NCI-H1092 treated with DMSO at 0.1 percent for 48 hours (cell line): ENCODE data around the gene BARHL1.
A peak's percentile ranks its signal among the peaks of the same experiment; 100 is the strongest.

Source experiments
- DNase-seq: peaks from one replicate; lab custom pipeline; 2025; lab: John Stamatoyannopoulos, UW

BARHL1 gene

GRCh38 chr9:132582276-132582785 lies at the start of gene BARHL1:
BARHL1 (plus strand) TSS chr9:132582606; CDS start chr9:132582798, 192 bp downstream.
- DNase-seq = peak; percentile 22

GRCh38 chr9:132534832-132535231 lies 47.6 kb upstream of the BARHL1 start:
- no peak for DNase-seq

- DNase-seq = no peak
Measured at GRCh38 chr9:132536124-132536523, 46.3 kb upstream of the BARHL1 start.

DNA sequence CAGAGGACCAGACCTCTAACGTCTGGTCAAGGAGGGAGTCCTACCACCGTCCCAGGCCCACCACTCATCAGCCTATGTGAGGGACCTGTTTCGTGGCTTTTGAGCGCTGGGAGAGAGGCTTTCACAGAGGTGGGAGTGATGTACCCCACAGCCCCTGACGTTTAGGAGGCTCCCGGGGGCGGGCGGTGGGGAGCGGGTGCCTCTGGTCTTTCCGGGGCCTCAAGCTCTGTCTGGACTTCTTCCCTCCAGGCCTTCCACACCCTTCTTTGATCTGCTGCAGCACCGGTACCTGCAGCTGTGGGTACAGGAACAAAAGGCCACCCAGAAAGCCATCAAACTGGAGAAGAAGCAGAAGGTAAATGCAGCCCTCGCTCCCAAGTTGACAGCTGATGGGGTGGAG lies 45.1 kb upstream of the BARHL1 start:
- no peak for DNase-seq

GRCh38 chr9:132538071-132538470 lies 44.3 kb upstream of the BARHL1 start:
- no peak for DNase-seq

DNA sequence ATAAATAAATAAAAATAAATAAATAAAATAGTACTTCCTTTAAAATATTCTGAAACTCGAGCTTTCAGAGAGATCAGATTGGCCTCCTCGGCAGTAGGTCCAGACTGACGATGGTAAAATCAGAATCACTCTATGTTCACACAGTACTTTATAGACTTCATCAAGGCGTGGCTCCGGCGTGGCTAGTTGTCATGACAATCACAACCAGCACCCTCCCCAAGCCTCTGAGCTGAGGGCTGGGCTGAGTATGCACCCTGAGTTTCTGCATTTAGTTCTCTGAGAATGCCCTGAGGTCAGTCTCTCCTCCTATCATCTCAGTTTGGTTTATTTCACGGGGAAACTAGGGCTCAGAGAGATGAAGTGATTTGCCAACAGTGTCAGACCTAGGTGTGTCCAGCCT lies 43.3 kb upstream of the BARHL1 start:
- no peak for DNase-seq

DNA sequence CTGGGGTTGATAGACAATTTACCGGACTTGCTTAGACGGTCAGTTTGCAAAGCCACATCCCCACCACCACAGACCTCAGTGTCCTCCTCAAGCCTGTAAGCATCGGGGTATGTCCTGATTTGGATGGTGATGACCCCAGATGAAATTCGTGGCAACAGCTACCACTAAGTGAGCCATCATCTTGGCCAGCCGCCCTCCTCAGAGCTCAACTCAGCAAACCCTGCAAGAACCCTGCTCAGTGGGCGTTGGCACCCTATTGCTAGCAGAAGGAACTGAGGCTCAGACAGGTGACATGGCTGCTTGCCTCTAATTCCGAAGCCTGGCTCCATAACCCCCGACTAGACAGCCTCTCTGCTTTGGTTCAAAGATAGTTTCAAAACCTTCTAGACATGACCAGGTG lies 41.4 kb upstream of the BARHL1 start:
- DNase-seq = no peak

DNA sequence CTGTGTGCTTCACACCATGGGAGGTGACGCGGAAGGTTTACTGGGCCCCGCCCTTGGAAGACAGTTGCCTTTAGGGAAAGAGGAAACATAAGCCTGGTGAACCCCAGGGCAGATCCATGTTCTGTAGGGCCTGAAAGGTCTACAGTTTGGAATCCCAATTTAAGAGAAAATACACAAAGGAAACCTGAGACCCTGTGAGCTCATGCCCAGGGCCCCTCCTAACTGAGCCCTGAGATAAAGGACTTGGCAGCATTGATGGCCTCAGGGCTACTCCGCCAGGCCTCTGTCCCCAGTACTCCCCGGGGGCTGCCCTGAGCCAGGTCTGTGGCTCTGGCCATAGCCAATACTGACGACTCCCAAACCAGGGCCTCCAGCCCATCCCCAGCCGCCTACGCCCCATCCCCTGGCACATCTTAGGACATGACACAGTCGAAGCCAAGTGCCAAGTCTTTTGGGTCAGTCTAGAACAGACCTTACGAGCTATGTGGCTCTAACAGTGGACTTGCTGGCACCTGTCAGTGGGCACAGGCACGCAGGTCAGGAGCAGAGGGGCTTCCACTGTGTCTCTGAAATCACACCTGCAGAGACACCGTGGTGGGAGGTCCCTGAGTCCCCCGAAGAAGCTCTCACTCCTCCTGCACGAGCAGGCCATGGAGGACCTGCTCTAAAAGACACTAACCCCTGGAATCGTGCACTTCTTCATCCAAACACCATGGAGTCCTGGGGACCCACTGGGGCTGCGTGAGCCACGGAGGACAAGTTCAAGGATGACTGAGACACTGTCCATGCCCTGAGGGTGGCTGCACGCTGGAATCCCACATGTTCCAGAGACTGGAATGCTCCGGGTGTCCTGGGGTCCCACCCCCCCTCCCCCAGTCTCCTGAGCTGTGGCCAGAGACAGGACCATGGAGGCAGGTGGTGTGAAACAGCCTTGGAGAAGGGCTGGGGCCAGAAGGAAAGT lies 40.3 kb upstream of the BARHL1 start:
- DNase-seq = peak; percentile 21

DNA sequence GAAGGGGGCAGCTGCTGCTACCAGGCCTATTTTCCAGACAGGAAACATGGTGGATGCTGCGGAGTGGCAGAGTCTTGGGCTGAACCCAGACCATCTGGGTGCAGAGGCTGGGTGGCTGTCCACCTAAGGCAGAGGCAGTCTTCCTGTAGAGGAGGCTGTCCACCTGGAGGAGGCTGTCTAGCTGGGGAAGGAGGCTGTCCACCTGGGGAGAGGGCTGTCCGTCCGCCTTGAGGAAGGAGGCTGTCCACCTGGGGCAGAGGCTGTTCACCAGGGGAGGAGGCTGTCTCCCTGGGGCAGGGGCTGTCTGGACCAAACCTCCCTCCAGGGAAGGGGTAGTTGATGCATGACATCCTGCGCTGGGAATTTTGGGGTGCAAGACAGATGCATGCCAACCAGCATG lies 39.2 kb upstream of the BARHL1 start:
- no peak for DNase-seq

DNA sequence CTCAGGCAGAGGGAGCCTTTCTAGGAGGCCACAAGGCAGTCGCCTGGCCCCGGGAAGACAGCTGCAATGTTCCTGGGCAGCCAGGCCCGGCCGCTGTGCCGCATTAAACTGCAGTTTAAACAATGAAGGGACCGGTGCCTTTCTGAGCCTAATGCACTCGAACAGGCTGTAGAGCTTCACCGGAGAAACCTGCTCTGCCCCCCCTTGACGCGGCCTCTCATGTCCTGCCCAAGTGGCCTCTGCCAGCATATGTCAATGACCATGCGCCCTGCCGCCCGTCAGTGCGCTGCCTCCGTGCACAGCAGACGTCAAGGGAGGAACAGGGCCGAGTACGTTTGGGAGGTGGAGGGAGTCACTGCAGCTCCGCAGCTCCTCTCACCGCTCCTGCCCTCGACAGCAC lies 38.4 kb upstream of the BARHL1 start:
- peak; percentile 25 for DNase-seq

- no peak for DNase-seq
Measured at GRCh38 chr9:132545578-132545977, 36.8 kb upstream of the BARHL1 start.

- peak; percentile 83 for DNase-seq
Measured at GRCh38 chr9:132546148-132547051, 36.0 kb upstream of the BARHL1 start.

DNA sequence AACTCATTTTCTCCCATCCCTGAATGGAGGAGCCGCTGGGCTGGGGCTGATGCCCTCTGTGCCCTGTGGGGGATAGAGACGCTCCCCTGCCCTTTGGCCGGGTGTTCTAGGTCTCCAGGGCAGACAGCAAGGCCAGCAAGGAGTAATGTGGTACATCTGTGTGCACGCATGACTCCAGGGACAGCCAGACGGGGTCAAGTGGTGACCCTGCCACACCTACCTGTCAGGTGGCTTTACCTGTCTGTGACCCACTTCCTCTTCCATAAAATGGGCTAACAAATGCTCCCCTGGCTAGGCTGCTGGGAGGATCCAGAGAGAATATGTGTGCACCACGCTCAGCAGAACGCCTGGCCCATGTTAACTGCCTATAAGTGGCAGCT lies 35.4 kb upstream of the BARHL1 start:
- no peak for DNase-seq

DNA sequence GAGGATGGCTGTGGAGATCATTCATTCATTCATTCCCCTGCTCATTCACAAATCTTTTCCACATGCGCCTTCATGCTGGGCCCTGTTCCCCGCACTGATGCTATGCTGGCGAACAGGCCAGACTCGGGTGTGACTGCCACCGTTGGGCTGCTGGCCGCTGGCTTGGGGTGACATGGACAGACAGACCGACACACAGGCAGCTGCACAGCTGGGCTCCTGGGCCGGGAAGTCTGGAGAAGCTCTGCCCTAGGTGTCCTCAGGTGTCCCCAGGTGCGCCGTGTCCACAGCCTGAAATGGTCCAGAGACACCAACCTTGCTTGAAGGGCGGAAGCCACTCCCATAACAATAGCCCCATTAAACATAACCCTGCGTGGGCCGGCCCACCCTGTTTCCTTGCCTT lies 35.0 kb upstream of the BARHL1 start:
- DNase-seq = no peak

GRCh38 chr9:132547976-132548730 lies 34.3 kb upstream of the BARHL1 start:
- DNase-seq = no peak

DNA sequence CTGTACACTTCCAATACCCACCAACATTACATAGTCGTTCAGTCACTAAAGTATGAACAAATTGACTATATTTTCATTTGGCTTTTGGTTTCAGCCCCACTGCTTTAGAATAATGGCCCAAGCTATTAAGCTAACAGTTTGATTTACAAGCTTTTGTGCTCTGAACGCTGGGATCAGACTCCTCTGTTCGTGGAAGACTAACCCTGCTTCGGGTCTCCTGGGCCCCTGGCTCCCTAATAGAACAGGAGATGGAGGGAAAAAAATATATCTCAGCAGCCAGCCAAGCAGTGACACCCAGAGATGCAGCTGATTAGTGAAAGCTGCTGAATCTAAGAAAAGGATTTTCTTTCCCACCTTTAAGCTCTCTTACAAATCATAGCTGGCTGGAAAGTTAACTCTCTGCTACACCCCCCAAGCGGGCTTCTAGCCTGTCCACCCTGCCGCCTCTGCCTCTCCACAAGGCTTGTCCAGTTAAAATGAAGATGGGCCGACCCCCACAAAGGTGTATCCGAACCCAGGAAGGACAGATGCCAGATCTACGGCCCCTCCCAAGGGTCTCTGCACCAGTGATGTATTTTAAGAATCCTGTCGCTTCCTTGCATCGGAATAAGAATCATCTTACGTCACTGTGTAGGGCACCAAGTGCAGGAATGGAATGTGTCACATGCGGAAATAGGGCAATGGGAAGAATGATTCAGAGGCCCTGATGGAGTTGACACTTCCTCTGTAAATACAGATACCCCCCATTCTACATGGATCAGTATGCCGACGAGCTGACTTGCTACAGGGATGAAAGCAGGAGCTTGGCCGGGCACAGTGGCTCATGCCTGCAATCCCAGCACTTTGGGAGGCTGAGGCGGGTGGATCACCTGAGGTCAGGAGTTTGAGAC lies 33.4 kb upstream of the BARHL1 start:
- no peak for DNase-seq

DNA sequence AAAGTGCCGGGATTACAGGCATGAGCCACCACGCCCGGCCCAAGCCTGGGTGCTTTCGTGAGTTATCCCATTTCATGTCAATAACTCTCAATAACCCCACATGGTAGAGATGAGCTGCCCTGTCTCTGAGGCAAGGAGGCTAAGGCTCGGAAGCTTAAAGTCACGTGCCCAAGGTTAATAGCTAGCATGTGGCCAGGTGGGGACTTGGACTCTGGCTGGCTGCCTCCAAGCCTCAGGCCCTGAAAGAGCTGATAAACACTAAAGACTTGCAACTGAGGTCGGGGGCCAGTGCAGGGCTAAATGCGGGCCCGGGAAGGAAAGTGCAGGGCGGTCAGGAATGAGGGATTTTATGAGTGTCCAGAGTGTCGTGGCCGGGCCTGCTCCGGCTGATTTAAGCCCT lies 30.9 kb upstream of the BARHL1 start:
- DNase-seq = no peak

GRCh38 chr9:132552041-132552440 lies 30.4 kb upstream of the BARHL1 start:
- DNase-seq = no peak

GRCh38 chr9:132554755-132555154 lies 27.7 kb upstream of the BARHL1 start:
- DNase-seq = no peak

DNA sequence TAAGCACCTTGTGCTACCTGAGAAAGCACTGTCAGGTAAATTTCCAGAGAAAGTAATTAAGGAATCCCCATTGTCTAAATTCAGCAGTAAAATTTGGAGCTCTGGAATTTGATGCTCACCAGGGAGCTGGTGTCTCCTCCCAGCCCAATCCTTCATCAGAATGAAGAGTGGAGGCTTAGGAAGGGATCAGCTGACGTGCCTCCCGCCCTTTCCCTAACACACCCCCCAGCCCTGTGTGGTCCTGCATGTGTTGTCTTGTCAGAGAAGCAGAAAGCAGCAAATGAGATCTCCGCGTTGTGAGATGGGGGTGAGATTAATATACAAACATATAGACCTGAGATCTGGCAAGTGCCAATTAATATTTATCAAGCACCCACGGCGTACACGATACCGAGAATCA lies 26.9 kb upstream of the BARHL1 start:
- DNase-seq = no peak

DNA sequence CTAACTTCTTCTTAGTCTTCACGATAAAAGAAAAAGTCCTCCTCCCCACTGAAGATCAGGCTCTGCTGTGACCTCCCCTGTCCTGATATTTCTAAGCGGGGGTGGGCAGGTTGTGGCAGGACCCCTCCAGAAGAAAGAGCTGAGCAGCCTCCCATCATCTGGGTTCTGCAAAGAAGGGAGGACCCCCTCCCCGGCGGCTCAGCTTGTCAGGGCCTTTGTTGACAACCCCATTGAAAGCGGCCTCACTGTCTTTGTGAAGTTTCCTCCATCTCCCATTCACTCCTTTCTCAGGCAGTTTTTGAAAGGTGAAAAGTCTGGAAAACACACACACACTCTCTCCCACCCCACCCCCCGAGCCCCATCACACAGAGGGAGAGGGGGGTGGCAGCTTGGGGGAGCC lies 26.2 kb upstream of the BARHL1 start:
- DNase-seq = no peak
